GM19328 (cell line): Measurements from ENCODE around the gene TEX26.

ENCODE experiments used
- ATAC-seq: cut with Tn5 transposase; IDR thresholded peaks from one replicate; pipeline ENCODE4 v1.9.1; 2021; ENCODE audit warnings: mild to moderate bottlenecking, moderate library complexity; ENCODE audit not compliant: unreplicated experiment

TEX26 gene

DNA sequence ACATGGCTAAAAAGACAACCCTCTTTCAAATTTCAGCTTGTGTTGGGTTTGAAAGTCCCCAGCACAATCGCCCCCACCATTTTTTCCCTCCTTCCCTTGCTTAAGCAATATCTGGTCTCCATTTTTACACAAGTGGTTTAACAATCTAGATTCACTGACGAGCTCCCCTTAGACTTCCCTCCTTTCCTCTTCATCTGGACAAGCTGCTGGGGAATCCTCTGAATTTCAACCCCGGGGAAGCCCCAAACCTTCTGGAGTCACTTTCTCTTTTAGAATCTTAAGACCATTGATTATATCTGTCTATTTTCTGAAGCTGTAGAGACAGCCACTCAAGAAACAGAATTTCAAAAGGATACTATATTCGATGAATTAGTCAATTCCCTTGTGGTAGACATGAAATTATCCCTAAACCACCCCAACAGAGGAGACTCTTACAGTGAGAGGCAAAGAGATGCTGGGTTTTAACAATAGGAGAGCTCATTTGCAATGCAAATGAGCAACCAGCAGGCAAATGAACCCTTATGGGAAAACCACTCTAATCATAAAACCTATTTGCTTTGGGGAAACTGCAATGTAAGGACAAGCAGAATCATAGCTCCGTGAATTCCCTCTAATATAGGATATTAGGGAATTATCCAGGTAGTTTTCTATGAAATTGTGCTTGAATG is 78.9 kb downstream of the TEX26 start:
- no peak for ATAC-seq

DNA sequence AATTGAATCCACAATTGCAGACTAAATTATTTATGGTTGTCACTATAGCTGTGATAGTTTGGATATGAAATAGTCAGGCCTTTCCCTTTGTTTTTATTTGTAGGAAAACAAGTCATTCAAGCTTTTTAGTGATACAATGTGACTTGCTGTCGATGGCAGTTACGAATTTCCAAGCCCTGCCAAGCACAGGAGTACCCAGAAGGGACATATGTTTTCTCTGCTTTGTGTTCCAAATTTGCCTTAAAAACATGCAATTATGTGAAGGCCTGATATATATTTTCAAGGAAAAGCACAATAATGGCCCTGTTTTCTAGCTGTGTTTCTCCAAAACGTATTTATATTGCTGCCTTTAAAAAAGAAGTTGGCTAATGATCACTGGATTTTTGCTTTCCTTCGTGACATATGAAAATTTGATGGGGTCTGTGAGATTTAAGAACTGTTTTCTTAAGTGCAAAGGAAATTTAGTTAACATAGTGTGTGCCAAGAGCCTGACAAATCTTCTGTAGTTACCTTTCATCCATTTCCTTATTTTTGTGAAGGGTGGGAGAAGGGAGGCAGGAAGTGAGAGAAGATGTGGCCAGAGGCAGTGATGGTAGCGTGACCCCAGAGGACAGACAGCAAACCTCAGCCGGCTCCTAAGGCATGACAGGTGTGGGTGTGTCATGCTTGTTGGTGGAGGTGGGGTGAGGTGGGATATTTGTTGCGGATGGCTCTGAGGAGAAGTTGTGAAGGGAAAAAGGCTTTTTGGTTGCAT is 79.6 kb downstream of the TEX26 start:
- no peak for ATAC-seq

DNA sequence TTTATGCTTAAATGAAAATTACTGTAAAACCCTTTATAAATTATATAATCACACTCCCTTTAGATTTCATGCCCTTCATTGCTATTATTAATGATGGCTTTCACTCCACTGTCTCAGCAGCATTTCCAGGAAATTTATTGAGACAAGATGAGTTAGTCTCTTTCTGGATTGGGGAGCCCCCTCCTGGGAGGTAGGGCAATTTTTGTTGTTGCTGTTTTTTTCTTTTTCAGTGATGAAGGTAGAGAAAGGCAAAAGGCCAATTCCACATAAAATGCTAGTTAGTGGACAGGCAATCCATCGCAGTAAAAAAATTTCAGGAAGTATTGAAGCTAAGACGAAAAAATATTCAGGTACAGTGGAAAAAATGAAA is 80.2 kb downstream of the TEX26 start:
- no peak for ATAC-seq

DNA sequence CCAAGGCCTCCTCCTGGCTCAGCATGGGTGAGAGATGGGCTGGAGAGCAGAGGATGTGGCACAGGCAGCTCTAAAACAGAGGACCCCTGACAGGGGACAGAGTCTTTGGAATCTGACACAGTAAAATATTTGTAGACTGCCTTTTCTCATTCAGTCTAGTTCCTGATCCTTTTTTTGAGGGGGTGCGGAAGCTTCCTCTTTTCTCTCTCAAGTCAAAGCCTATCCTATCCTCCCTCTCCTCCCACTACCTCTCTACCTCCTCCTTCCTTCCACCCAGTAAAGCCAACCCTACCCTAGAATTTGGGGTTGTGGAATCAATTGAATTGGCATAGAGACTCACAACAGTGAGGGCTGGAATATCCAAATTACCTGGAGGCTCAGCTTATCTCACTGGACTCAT is 82.0 kb downstream of the TEX26 start:
- no peak for ATAC-seq

DNA sequence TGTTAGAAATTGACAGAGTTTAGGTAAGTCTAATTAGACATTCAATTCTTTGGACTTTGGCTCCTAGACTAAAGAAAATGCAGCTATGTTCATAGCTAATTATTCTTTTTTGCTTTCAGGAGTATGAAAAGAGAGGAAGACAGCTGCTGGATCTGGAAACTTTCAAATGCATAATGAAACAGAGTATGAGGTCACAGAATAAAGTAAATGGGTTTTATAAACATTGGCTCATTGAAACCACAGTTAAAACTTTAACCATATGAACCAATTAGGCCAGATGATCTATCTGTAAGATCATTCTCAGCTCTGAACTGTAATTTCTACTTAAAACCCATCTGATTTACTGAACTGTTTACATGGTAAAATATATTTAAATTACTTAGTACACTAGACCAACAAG is 82.7 kb downstream of the TEX26 start:
- ATAC-seq: no peak

DNA sequence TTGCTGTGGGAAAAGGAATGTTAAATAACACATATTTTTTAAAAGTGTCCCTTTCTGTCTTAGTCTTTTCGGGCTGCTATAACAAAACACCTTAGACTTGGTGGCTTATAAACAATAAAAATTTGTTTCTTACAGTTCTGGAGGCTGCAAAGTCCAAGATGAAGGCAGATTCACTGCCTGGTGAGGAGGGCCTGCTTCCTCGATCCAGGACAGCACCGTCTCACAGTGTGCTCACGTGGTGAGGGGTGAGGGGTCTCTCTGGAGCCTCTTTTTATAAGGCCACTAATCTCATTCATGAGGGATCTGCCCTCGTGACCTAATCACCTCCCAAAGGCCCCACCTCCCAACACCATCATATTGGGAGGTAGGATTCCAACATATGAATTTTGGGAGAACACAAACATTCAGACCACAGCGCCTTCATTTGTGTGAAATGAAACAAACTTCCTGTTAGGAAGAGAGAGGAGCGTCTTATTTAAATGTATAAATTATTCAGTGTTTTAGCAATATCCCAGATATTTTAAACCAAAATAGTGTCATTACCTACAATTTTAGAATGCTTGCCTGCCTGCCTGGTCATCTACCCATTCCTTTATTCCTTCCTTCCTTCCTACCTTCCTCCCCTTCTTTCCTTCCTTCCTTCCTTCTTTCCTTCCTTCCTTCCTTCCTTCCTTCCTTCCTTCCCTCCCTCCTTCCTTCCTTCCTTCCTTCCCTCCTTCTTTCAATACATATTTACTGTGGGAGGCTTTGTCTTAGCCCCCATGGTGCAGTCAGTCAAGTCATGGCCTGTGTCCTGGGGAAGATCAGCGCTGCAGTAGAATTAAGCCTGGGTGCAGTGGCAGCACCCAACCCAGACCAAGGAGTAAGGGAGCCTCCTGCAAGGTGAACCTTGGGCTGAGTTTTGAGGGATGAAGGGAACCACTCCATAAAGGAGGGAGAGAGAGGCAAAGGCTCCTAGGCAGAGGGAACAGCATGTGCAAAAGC is 84.2 kb downstream of the TEX26 start:
- ATAC-seq: no peak

DNA sequence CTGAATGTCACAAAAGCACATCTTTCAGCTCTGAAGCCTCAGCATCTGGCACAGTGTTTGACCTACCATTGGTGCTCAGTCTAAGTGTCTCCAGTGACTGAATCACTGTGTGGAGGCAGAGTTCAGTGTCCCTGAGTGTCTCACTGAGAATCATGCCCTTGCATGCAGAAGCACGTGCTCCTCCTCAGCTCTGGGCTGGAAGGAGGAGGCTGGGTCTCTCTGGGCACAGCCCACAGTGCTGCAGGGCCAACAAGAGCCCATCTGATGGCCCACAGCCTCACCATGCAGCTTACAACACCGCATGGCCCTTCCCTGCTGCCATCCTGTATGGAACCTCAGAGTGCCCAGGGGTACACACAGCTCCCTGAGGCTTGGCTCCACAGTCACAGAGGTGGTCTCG is 86.1 kb downstream of the TEX26 start:
- no peak for ATAC-seq

DNA sequence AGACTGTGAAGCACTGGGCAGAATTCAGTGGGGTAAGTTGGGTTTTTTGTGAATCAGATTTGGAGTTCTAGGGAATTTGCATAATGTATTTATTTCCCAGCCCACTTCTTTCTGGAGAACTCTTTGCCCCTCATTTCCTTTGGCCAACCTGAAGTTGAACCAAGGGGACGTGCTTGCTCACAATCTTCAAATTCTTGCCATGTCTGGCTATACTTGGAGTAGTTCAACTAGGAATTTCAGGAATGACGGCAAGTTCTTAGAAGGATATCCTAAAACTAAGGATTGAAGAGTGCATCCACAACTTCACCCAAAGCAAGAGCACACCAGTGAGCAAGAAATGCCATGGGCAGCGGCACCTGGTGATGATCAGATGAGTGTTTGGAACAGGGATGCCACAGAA is 88.5 kb downstream of the TEX26 start:
- ATAC-seq: no peak

DNA sequence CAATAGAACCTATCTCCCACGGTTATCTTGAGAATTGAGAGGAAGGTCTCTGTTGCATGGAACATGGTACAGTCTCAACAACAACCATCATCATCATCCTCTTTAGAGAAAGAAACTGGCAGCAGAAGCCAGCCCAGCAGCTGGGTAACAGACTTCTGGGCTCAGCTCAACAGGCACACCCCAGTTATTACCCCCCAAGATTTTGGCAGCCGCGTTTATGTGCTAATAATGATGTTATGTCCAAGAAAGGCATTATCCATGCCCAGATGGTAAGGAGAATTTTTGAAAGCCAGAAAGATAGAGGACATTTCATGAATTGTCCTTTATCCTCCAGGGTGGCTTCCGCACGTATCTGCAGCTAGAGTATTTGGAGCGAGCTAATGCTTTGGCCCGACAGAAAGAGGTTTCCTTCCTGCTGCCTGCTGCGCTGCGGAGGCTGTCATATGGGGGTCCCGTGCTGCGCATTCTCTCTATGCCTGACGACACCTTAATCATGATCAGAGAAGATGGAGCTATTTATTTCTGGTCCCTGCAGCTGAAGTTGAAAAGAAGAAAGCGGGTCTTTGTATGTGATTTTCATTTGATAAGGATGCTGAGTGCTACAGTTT is 89.9 kb downstream of the TEX26 start:
- ATAC-seq: no peak

DNA sequence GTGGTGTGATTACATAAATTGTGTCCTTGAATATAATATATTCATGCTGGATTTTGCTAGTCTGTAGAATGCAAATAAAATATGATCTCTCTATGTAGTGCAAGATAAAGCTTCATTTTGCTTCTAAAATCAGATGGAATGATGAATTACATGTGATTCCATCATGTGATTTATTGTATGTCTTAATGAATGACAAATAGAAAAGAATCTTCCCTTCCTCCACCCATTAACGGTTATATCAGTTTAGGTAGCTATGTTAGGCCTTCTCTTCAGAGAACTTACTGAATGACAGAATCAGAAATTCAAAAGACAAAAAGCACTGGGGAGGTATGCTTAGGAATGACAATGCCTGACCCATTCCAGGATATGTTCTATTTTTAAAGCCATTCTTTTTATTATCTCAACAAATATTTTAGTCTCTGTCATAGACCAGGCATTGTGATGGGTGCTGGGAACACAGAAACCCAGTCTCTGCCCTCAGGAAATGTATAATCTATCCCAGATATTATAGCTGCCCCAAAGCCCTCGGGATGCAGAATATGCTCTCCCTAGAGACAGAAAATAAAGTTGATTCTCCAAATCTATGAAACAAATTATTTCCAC is 90.6 kb downstream of the TEX26 start:
- no peak for ATAC-seq
